Brain pericyte (primary cell): ENCODE results near the gene RTN4RL2.

Experiments used
- DNase-seq: peaks from one replicate; pipeline ENCODE4 v3.0.0-alpha.2; 2012; ENCODE audit warnings: low read depth, low spot score

RTN4RL2 gene

GRCh38 chr11:57481315-57481714, 21.0 kb downstream of the RTN4RL2 start:
- no peak for DNase-seq

- no peak for DNase-seq
Observed at GRCh38 chr11:57481915-57482781, 21.8 kb downstream of the RTN4RL2 start.

GRCh38 chr11:57482782-57483561, 22.6 kb downstream of the RTN4RL2 start:
- DNase-seq, result no peak

GRCh38 chr11:57483562-57483918, 23.2 kb downstream of the RTN4RL2 start:
- DNase-seq, result no peak

- DNase-seq, result no peak
Observed at GRCh38 chr11:57484141-57484710, 23.9 kb downstream of the RTN4RL2 start.

GRCh38 chr11:57485217-57485990, 25.1 kb downstream of the RTN4RL2 start:
- no peak for DNase-seq

GRCh38 chr11:57487021-57487778, 26.9 kb downstream of the RTN4RL2 start:
- no peak for DNase-seq

- DNase-seq, result no peak
Observed at GRCh38 chr11:57487920-57488659, 27.8 kb downstream of the RTN4RL2 start.

GRCh38 chr11:57490456-57491248, 30.3 kb downstream of the RTN4RL2 start:
- DNase-seq, result no peak

- no peak for DNase-seq
Observed at GRCh38 chr11:57491371-57492061, 31.2 kb downstream of the RTN4RL2 start.

GRCh38 chr11:57493507-57494503, 33.5 kb downstream of the RTN4RL2 start:
- no peak for DNase-seq

- DNase-seq, result no peak
Observed at GRCh38 chr11:57496109-57496820, 35.9 kb downstream of the RTN4RL2 start.

- no peak for DNase-seq
Observed at GRCh38 chr11:57497303-57498247, 37.2 kb downstream of the RTN4RL2 start.

GRCh38 chr11:57498540-57498939, 38.2 kb downstream of the RTN4RL2 start:
- no peak for DNase-seq

GRCh38 chr11:57499413-57499982, 39.2 kb downstream of the RTN4RL2 start:
- DNase-seq, result peak; percentile 88
